GM18505 (cell line): ENCODE measurements around the gene TPI1.

Experiments used
- ATAC-seq: cut with Tn5 transposase; IDR thresholded peaks from one replicate; pipeline ENCODE4 v1.9.1; 2021; ENCODE audit not compliant: unreplicated experiment
- POLR2A ChIP-seq: IDR thresholded peaks from 4 replicates; pipeline ENCODE4 v1.6.1; 2011; ENCODE audit warnings: borderline replicate concordance; ENCODE audit not compliant: insufficient read depth, insufficient read length; ENCODE audit errors: extremely low read depth

Gene TPI1

DNA sequence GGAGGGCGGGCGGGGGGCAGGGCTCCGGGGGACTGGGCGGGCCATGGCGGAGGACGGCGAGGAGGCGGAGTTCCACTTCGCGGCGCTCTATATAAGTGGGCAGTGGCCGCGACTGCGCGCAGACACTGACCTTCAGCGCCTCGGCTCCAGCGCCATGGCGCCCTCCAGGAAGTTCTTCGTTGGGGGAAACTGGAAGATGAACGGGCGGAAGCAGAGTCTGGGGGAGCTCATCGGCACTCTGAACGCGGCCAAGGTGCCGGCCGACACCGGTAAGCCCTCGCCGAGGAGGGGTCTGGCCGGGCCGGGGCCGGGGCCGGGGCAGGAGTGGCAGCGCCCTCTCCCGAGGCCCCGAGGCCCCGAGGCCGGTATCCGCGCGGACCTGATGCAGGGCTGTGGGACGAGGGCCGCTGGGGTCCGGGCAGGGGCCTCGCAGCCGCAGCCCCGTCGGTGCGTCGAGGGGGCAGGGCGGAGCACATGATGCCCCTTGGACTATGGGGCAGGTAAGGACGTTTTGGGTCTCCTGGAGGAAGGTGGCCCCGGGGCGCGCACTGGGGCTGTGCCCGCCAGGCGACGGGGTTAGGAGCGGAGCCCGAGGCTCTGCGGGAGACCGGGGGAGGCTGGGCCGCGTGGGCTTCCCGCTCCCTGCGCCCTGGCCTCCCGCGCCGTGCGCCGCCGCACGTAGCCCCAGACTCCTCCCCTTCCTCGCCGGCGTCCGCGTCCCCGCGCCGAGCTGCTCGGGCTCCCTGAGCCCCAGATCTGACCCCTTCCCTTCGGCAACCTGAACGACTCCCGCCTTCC, at the start of gene TPI1:
TPI1 (plus strand) TSS at position 119 of the 798 bp plus-strand sequence; CDS start at position 155, 36 bp downstream.
- peak; percentile 55 for ATAC-seq
- TF ChIP-seq POLR2A = peak; percentile 98

DNA sequence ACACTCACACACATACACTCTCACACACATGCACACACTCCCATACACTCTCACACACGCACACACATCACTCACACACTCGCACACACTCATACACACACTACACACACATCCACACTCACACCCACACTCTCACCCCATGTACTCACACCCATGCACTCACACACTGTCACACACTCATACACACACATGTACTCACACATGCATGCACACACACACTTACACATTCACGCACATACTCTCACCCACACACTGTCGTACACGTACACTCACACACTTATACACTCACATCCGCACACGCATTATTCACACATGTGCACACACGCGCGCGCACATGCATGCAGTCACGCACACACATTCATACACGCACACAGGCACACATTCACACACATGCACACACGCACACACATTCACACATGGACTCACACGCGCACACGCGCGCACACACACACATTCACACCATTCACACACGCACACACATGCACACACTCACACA, 49.6 kb upstream of the TPI1 start:
- no peak for TF ChIP-seq POLR2A
- no peak for ATAC-seq

DNA sequence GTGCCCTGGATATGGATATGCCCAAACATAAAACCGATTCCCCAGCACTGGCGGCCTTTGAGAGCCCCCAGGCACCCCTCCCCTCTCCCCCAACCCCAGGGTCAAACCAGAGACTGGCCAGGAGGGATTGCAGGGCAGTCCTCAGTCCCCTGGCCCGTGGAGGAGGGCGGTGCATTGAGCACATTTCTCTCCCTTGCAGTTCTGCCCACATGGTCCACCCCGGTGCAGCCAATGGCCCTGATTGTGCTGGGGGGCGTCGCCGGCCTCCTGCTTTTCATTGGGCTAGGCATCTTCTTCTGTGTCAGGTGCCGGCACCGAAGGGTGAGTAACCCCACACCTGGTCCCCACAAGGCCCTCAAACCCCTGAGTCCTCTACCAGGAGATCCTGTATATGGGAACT, 49.1 kb upstream of the TPI1 start:
- no peak for ATAC-seq
- TF ChIP-seq POLR2A = no peak

DNA sequence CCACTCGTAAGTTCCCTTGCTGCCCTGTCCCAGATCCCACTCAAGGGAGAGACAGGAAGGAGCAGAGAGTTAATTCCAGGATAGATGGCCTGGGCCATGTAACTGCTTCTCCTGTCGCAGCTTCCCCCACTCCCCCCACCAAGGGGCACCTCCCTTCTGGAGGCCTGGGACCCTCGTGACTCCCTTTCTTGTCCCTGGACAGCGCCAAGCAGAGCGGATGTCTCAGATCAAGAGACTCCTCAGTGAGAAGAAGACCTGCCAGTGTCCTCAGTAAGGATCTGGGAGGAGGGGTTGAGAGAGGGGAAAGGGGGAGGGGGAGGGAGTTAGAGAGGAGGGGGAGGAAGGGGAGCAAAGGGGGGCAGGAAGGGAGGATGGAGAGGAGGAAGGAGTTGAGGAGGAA, 48.7 kb upstream of the TPI1 start:
- no peak for TF ChIP-seq POLR2A
- ATAC-seq = no peak

DNA sequence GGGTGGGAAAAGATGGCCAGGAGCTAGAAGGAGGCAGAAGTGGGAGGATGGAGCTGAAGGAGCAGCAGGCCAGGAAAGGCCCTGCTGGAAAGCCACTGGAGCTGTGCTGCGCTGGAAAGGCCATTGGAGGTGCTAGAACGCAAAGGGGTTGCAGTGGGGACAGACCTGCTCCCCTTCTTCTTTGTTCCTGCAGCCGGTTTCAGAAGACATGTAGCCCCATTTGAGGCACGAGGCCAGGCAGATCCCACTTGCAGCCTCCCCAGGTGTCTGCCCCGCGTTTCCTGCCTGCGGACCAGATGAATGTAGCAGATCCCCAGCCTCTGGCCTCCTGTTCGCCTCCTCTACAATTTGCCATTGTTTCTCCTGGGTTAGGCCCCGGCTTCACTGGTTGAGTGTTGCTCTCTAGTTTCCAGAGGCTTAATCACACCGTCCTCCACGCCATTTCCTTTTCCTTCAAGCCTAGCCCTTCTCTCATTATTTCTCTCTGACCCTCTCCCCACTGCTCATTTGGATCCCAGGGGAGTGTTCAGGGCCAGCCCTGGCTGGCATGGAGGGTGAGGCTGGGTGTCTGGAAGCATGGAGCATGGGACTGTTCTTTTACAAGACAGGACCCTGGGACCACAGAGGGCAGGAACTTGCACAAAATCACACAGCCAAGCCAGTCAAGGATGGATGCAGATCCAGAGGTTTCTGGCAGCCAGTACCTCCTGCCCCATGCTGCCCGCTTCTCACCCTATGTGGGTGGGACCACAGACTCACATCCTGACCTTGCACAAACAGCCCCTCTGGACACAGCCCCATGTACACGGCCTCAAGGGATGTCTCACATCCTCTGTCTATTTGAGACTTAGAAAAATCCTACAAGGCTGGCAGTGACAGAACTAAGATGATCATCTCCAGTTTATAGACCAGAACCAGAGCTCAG, 48.0 kb upstream of the TPI1 start:
- TF ChIP-seq POLR2A = no peak
- ATAC-seq = no peak

DNA sequence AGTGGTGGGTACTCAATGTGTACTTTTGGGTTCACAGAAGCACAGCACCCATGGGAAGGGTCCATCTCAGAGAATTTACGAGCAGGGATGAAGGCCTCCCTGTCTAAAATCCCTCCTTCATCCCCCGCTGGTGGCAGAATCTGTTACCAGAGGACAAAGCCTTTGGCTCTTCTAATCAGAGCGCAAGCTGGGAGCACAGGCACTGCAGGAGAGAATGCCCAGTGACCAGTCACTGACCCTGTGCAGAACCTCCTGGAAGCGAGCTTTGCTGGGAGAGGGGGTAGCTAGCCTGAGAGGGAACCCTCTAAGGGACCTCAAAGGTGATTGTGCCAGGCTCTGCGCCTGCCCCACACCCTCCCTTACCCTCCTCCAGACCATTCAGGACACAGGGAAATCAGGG, 47.2 kb upstream of the TPI1 start:
- no peak for TF ChIP-seq POLR2A
- ATAC-seq = no peak

DNA sequence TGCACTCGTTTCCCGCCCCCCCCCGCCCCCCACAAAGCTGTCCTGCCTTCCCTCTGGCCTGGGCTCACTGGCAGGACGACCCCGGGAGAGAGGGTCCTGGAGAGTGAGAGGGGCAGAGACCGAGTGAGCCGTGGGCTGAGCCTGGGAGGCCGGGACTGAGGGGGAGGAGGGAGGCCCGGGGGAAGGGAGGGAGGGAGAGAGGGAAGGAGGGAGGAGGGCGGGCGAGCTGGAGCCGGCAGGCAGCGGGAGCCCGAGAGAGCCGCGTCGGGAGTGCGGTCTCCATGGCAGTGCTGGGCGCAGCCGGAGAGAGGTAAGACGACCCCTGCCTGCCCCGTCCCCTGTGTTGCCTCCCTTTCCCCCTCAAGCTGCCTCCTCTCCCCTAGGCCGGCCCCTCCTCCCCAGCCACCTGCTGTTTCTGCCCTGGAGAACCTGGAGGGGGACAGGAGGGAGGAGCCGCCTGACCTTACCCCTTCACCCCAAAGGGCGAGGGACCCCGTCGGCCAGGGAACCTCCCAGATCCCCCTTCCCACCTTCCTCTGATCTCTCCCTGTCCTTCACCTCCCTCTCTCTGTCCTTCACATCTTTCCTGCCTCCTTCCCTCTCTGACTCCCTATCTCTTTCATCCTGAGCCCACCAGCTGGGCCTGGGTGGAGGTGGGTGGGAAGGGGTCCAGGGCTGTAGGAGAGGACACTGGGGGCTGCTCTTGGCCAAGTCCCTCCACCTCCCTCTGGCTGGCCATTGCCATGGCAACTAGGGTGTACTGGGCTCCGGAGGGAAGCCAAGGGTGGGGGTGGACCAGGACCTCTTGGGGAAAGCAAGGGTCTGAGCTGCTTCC, 45.5 kb upstream of the TPI1 start, which contains the start of gene GPR162:
GPR162 (plus strand) TSS at position 231 of the 835 bp plus-strand sequence. CDS start 2,078 bp downstream, outside the sequence.
- ATAC-seq = no peak
- no peak for TF ChIP-seq POLR2A

DNA sequence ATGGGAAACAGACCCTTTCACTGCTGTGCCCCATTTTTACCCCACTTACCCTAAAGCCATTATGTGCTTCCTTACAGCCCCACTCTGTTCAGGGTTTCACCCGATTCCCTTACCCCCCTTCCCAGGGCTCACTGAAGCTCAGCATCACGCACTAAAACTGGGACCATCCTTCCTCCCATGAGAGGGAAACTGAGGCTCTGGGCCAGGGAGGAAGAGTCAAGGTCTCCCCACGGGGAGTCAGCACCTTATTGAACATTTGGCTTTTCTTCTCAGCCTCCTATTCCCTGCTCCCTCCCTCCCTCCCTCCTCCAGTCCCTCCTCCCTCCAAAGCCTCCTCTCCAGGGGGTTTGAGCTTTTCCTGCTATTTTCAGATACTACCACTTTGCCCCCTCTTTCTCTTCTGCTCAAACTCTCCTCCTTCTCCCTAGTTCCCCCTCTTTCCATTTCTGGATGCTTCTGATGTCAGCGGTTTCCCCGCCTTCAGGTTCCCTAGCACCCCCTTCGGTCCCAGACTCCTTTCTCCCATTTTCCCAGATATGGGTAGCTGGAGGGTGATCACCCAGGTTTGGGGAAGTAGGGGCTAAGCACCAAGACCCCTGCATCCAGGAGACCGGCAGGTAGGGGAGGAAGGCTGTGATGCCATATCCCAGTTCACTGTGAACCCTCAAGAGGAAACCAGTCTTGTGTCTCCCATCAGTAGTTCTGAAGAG, 44.8 kb upstream of the TPI1 start:
- no peak for TF ChIP-seq POLR2A
- ATAC-seq = no peak

DNA sequence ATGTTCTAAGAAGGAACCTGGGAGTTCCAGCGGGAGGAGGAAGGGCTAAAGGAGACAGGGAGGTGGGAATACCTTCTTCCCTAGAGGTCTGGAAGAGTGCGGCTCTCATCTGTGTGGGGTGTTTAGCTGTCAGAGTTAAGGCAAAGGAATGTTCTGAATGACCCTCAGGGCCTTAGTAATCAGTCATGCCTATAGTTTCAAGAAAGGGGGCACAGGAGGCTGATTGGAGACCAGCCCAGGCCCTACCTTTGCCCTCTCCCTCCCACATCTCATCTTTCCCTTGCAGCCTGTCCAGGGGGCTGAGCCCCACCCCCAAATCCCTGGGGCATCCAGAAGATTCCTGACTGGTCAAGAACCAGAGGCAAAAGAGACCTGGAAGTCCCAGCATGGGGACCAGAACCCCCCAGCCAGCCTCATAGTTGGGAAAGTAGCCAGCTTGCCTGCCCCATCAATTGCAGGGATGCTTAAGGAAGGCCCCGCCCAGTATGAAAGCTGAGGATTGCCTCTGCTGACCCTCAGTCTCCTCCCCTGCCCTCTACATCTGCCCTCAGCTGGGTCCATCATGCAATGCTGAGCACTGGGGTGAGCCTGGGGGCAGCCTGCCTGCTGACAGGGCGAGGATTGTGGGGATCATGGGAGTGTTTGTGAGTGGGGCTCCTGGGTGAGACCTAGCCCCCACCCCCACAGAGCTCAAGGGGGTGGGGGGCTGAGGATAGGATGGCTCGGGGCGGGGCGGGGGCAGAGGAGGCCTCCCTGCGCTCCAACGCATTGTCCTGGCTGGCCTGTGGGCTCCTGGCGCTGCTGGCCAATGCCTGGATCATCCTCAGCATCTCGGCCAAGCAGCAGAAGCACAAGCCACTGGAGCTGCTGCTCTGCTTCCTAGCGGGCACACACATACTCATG, 43.9 kb upstream of the TPI1 start:
- no peak for TF ChIP-seq POLR2A
- ATAC-seq = no peak

DNA sequence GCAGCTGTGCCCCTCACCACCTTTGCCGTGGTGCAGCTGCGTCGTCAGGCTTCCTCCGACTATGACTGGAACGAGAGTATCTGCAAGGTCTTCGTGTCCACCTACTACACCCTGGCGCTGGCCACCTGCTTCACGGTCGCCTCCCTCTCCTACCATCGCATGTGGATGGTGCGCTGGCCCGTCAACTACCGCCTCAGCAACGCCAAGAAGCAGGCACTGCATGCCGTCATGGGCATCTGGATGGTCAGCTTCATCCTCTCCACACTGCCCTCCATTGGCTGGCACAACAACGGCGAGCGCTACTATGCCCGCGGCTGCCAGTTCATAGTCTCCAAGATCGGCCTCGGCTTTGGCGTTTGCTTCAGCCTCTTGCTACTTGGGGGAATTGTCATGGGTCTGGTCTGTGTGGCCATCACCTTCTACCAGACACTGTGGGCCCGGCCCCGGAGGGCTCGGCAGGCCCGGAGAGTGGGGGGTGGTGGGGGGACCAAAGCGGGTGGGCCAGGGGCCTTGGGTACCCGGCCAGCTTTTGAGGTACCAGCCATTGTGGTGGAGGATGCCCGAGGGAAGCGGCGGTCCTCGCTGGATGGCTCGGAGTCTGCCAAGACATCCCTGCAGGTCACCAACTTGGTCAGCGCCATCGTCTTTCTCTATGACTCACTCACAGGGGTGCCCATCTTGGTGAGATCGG, 43.1 kb upstream of the TPI1 start:
- TF ChIP-seq POLR2A = no peak
- ATAC-seq = no peak

DNA sequence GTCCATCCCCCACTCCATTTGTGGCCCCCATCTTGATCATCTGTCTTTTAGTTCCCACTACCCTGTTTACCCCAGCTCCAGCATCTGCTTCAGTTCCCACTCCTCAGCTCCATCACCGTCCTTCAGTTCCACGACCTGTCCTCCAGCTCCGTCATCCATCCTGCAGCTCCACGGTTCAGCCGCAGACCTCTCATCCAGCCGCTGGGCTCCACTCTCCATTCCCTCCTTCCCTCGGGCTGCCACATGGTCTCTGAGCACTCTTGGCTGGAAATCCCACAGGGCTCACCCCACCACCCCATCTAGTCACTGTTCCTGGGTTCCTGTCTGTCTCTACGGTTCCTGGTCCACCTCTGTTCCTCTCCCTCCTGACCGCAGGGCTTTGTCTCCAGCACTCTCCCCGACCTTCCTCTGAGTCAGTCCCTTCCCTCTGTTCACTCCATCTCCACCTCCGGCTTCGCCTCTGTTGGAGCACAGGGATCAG, 42.4 kb upstream of the TPI1 start:
- TF ChIP-seq POLR2A = no peak

More for the DNA sequence above, 42.4 kb upstream of the TPI1 start:
- ATAC-seq = no peak
